B cell (primary cell): ENCODE data around the gene TMTC3. TPM values are rescaled to one million over a fixed set of nuclear protein-coding genes. Genes with fewer than 3 reads are reported as not detected.

ENCODE experiments used
- ATAC-seq: fragments of 200-7000 bp; cut with Tn5 transposase; one replicate; pipeline ENCODE4 v1.10.0; 2021; ENCODE audit warnings: low read depth, mild to moderate bottlenecking, moderate number of reproducible peaks, moderate library complexity
- CTCF ChIA-PET: fragments of 350-600 bp; sonication (Branson Sonifier 250); formaldehyde crosslinking; loops from one replicate; lab custom pipeline; 2021; ENCODE audit warnings: antibody characterized with exemption, inconsistent platforms; lab: Charles Lee
- POLR2A ChIA-PET: fragments of 350-600 bp; sonication (Branson Sonifier 250); formaldehyde crosslinking; loops from one replicate; lab custom pipeline; 2021; ENCODE audit warnings: antibody characterized with exemption; lab: Charles Lee
- DNase-seq: peaks from one replicate; pipeline ENCODE4 v3.0.0; 2013
- H2AFZ ChIP-seq: 2 replicates; pipeline ENCODE4 v1.6.1; 2012; ENCODE audit warnings: mild to moderate bottlenecking, low read depth, low read length; ENCODE audit not compliant: insufficient read depth, poor library complexity, severe bottlenecking
- H3K27ac ChIP-seq, 2 donors: 1 replicate in 1 of 2; 2 replicates in 1 of 2; pipeline ENCODE4 v1.5.1; 2012 to 2013; ENCODE audit warnings: low read length in 2 of 2, mild to moderate bottlenecking in 2 of 2, moderate library complexity in 1 of 2
- H3K27me3 ChIP-seq, 4 experiments: fragments of 200-600 bp in 1 of 4; sonication (generic) in 1 of 4; replicated peaks in 1 of 4; 1 replicate in 2 of 4; 2 replicates in 2 of 4; pipeline versions ENCODE4 v1.6.1 to v1.7.0; 2013 to 2016; ENCODE audit warnings: low read length in 3 of 4, mild to moderate bottlenecking in 2 of 4, mixed read lengths in 1 of 4, moderate library complexity in 1 of 4; ENCODE audit not compliant: insufficient read depth in 4 of 4, control insufficient read depth in 3 of 4; ENCODE audit errors: control extremely low read depth in 1 of 4
- H3K36me3 ChIP-seq, 2 experiments: replicated peaks in 1 of 2; 1 replicate in 1 of 2; 2 replicates in 1 of 2; pipeline versions ENCODE4 v1.6.1 to v1.7.1; 2013; ENCODE audit warnings: low read length in 1 of 2; ENCODE audit not compliant: insufficient read depth in 2 of 2, control insufficient read depth in 1 of 2; ENCODE audit errors: control extremely low read depth in 1 of 2, extremely low read depth in 1 of 2
- H3K4me1 ChIP-seq, 2 donors: fragments of 200-600 bp in 1 of 2; sonication (generic) in 1 of 2; 1 replicate in 1 of 2; 2 replicates in 1 of 2; pipeline versions ENCODE4 v1.5.1 to v1.6.1; 2013 to 2017; ENCODE audit warnings: low read length in 2 of 2; ENCODE audit not compliant: control insufficient read depth in 2 of 2, insufficient read depth in 2 of 2
- H3K4me2 ChIP-seq: replicated peaks from 2 replicates; pipeline ENCODE3; 2012; ENCODE audit warnings: mild to moderate bottlenecking, low read depth, low read length; ENCODE audit not compliant: poor library complexity, severe bottlenecking
- H3K4me3 ChIP-seq, 5 experiments: fragments of 200-600 bp in 1 of 5; sonication (generic) in 1 of 5; 1 replicate in 3 of 5; 2 replicates in 2 of 5; pipeline versions ENCODE4 v1.5.1 to v1.7.0; 2011 to 2016; ENCODE audit warnings: low read length in 4 of 5, mild to moderate bottlenecking in 4 of 5, low read depth in 2 of 5, control low read depth in 1 of 5, moderate library complexity in 1 of 5; ENCODE audit not compliant: insufficient read depth in 1 of 5; ENCODE audit errors: control extremely low read depth in 1 of 5, extremely low read depth in 1 of 5
- H3K79me2 ChIP-seq: fragments of 200-600 bp; sonication (generic); one replicate; pipeline ENCODE4 v1.6.0; 2016; ENCODE audit warnings: low read length; ENCODE audit not compliant: control insufficient read depth, insufficient read depth
- H3K9ac ChIP-seq: fragments of 200-600 bp; sonication (generic); 2 replicates; pipeline ENCODE4 v1.6.1; 2017; ENCODE audit warnings: mild to moderate bottlenecking, low read length, moderate library complexity
- H3K9me3 ChIP-seq, 3 donors: one replicate each; pipeline versions ENCODE4 v1.6.1 to v1.7.1; 2013; ENCODE audit warnings: low read length in 2 of 3; ENCODE audit not compliant: control insufficient read depth in 2 of 3, insufficient read depth in 1 of 3; ENCODE audit errors: control extremely low read depth in 1 of 3
- H4K20me1 ChIP-seq: 2 replicates; pipeline ENCODE4 v1.6.0; 2012; ENCODE audit warnings: mild to moderate bottlenecking, low read length; ENCODE audit not compliant: insufficient read depth, control insufficient read depth, poor library complexity, severe bottlenecking
- H3K27ac Mint-ChIP-seq: one replicate; pipeline ENCODE4 v1.8.0; 2021; ENCODE audit warnings: mixed read lengths
- H3K27me3 Mint-ChIP-seq: one replicate; pipeline ENCODE4 v1.8.0; 2021; ENCODE audit warnings: mixed read lengths
- H3K4me1 Mint-ChIP-seq: one replicate; pipeline ENCODE4 v1.8.0; 2021; ENCODE audit warnings: mixed read lengths
- H3K4me3 Mint-ChIP-seq: one replicate; pipeline ENCODE4 v1.8.0; 2021; ENCODE audit warnings: mixed read lengths
- H3K9me3 Mint-ChIP-seq: one replicate; pipeline ENCODE4 v1.8.0; 2022; ENCODE audit warnings: mixed read lengths; ENCODE audit not compliant: insufficient read depth
- CTCF ChIP-seq: fragments of 200-600 bp; IDR thresholded peaks from one replicate; pipeline ENCODE4 v1.8.0; 2022; ENCODE audit warnings: antibody characterized with exemption, mild to moderate bottlenecking
- EZH2 ChIP-seq: IDR thresholded peaks from 2 replicates; pipeline ENCODE4 v1.6.1; 2012; ENCODE audit warnings: borderline replicate concordance, low read depth, mild to moderate bottlenecking, moderate library complexity, low read length; ENCODE audit not compliant: insufficient read depth, poor library complexity, severe bottlenecking
- WGBS: methylation state at CpG from one replicate; pipeline ENCODE4 v1.1.5; 2013; ENCODE audit warnings: missing lambda C conversion rate; ENCODE audit not compliant: insufficient coverage; 5-methylcytosine and 5-hydroxymethylcytosine counted together
- intact Hi-C: fragments of 100-400 bp; cut with micrococcal nuclease; formaldehyde crosslinking; loops from one replicate; pipeline ENCODE4 v1.10.0; 2022
- polyA plus RNA-seq: library from polyadenylated mRNA; depleted of rRNA; stranded (reverse); fragments of >200 nt; gene quantifications from 2 replicates; pipeline ENCODE4 v1.2.3, GENCODE V29; 2012
- total RNA-seq, 2 donors: library from RNA; stranded (reverse); fragments of 120-200 nt in 1 of 2; gene quantifications; 1 replicate in 1 of 2; 2 replicates in 1 of 2; pipeline versions ENCODE4 v1.2.3 to v1.2.4, GENCODE V29; 2013 to 2022

TMTC3 gene
- total and polyA plus RNA-seq, 2 donors (not counting 1 experiment from before 2014, with no cell fraction given), result 1.7 to 10.1 TPM

GRCh38 chr12:88228720-88229119, 86.6 kb downstream of the TMTC3 start:
- no peak overlapping the region for H3K4me3 Mint-ChIP-seq
- Histone ChIP-seq H3K4me1 (no peaks in the 10 kb centered on the region), H2AFZ (no peak overlapping the region), H4K20me1 (no peaks in the 10 kb centered on the region), H3K4me3 (no peak overlapping the region), H3K27ac (no peak overlapping the region), H3K9ac (no peak overlapping the region), H3K27me3 (no peaks in the 10 kb centered on the region), H3K9me3 (no peaks in the 10 kb centered on the region), H3K79me2 (no peaks in the 10 kb centered on the region), H3K4me2 (no peak overlapping the region), H3K36me3 (no peaks in the 10 kb centered on the region)
- TF ChIP-seq CTCF, result no peak
- no peak for TF ChIP-seq EZH2
- no peaks in the 10 kb centered on the region for H3K4me1 Mint-ChIP-seq
- H3K9me3 Mint-ChIP-seq, result no peaks in the 10 kb centered on the region
- intact Hi-C loops, result no loop called here
- no peaks in the 10 kb centered on the region for H3K27me3 Mint-ChIP-seq
- ChIA-PET POLR2A (no interaction called here), CTCF (no interaction called here)
- DNase-seq (no peak), ATAC-seq (no peak)
- H3K27ac Mint-ChIP-seq, result no peak overlapping the region
- WGBS, result 100% methylated on average over 1 of the region's 4 CpGs

- Histone ChIP-seq H3K9ac (no peak overlapping the region), H3K27ac (no peak overlapping the region), H4K20me1 (no peaks in the 10 kb centered on the region), H2AFZ (no peak overlapping the region), H3K9me3 (no peaks in the 10 kb centered on the region), H3K27me3 (no peaks in the 10 kb centered on the region), H3K4me1 (no peaks in the 10 kb centered on the region), H3K4me2 (no peak overlapping the region), H3K4me3 (no peak overlapping the region), H3K79me2 (no peaks in the 10 kb centered on the region), H3K36me3 (no peaks in the 10 kb centered on the region)
- Mint-ChIP-seq H3K4me1 (no peaks in the 10 kb centered on the region), H3K27me3 (no peaks in the 10 kb centered on the region), H3K27ac (no peak overlapping the region), H3K4me3 (no peak overlapping the region), H3K9me3 (no peaks in the 10 kb centered on the region)
- 87% methylated on average over 2 of the region's 2 CpGs for whole genome bisulfite sequencing
- ATAC-seq (no peak), DNase-seq (no peak)
- TF ChIP-seq EZH2 (no peak), CTCF (no peak)
- ChIA-PET CTCF (no interaction called here), POLR2A (no interaction called here)
- intact Hi-C loops, result no loop called here
Measured at GRCh38 chr12:88230271-88230670, 88.2 kb downstream of the TMTC3 start.
